NT2/D1 (cell line): ENCODE measurements around the gene IZUMO1.

Experiments used
- DNase-seq: peaks from one replicate; pipeline ENCODE4 v3.0.0-alpha.2; 2011; ENCODE audit warnings: low read depth, low spot score
- H3K27me3 ChIP-seq: 2 replicates; pipeline ENCODE4 v1.6.0; 2011; ENCODE audit warnings: mild to moderate bottlenecking; ENCODE audit not compliant: insufficient read length, insufficient read depth
- H3K36me3 ChIP-seq: 2 replicates; pipeline ENCODE4 v1.6.1; 2011; ENCODE audit warnings: mild to moderate bottlenecking, low read length, mixed read lengths; ENCODE audit not compliant: insufficient read depth, insufficient read length
- H3K4me1 ChIP-seq: 2 replicates; pipeline ENCODE4 v1.5.1; 2011; ENCODE audit not compliant: insufficient read depth, insufficient read length
- H3K4me3 ChIP-seq: 2 replicates; pipeline ENCODE4 v1.5.1; 2011; ENCODE audit warnings: low read depth; ENCODE audit not compliant: insufficient read length
- H3K9ac ChIP-seq: 2 replicates; pipeline ENCODE4 v1.6.0; 2011; ENCODE audit warnings: low read depth; ENCODE audit not compliant: insufficient read length
- H3K9me3 ChIP-seq: 2 replicates; pipeline ENCODE4 v1.5.1; 2011; ENCODE audit warnings: mild to moderate bottlenecking, low read length; ENCODE audit not compliant: insufficient read depth
- SUZ12 ChIP-seq: IDR thresholded peaks from 2 replicates; pipeline ENCODE4 v1.6.1; 2011; ENCODE audit not compliant: insufficient read length, insufficient read depth; ENCODE audit errors: extremely low read depth
- YY1 ChIP-seq: IDR thresholded peaks from 2 replicates; pipeline ENCODE4 v1.6.1; 2011; ENCODE audit not compliant: insufficient read length, insufficient read depth
- ZNF274 ChIP-seq: IDR thresholded peaks from 2 replicates; pipeline ENCODE4 v1.6.1; 2011; ENCODE audit warnings: mild to moderate bottlenecking, low read depth, low read length

Gene IZUMO1

DNA sequence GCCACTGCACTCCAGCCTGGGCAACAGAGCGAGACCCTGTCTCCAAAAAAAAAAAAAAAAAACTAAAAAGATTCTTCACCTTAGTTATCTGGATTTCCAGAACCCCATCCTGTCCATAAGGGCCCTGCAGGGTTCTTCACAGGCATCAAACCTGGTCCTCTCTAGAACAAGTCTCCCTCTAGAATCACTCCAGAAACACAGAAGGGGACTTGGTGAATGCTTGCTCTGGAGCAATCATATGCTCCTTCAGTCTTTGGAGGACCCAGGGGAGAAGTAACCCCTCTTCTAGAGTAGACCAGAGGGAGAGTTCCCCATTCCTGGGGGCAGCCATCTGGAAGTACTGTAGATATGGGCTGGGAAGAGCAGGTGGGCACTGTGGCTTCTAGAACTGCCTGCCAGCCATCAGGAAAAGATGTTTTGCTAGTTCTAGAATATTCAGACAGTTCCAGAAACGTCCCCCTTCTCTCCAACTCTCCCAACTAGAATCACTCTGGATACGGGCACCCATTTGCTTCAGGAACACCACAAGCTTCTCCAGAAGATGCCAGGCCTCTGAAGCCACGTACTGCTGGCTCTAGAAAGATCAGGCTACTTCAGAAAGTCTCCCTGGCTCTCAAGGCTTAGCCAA, 3.0 kb upstream of the IZUMO1 start:
- DNase-seq, result no peak
- Histone ChIP-seq H3K4me3 (no peak overlapping the region), H3K9ac (no peak overlapping the region), H3K36me3 (peaks cover 8% of the 10 kb centered on the region), H3K27me3 (no peaks in the 10 kb centered on the region), H3K4me1 (peaks cover 3% of the 10 kb centered on the region), H3K9me3 (no peaks in the 10 kb centered on the region)
- TF ChIP-seq SUZ12 (no peak), YY1 (no peak)

DNA sequence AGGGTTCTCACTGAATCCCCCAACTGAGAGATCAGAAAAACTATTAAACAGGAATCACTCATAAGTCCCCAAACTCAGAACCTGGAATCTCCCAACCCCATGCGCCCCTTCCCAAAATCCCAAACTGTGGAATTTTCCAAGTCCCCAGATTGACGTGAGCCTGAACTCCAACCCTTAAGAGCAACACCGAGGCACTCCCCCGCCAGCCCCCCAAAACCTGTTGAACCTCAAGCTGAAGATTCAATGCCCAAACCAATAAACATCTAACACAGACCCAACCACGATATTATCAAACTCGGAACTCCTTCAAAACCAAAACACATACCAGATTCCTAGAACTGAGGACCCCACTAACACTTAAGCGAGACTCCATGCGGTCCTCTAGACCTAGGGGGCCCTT, 599 bp downstream of the IZUMO1 start:
- peak overlapping the region; percentile 32 for H3K9ac ChIP-seq
- H3K4me3 ChIP-seq, result no peak overlapping the region

DNA sequence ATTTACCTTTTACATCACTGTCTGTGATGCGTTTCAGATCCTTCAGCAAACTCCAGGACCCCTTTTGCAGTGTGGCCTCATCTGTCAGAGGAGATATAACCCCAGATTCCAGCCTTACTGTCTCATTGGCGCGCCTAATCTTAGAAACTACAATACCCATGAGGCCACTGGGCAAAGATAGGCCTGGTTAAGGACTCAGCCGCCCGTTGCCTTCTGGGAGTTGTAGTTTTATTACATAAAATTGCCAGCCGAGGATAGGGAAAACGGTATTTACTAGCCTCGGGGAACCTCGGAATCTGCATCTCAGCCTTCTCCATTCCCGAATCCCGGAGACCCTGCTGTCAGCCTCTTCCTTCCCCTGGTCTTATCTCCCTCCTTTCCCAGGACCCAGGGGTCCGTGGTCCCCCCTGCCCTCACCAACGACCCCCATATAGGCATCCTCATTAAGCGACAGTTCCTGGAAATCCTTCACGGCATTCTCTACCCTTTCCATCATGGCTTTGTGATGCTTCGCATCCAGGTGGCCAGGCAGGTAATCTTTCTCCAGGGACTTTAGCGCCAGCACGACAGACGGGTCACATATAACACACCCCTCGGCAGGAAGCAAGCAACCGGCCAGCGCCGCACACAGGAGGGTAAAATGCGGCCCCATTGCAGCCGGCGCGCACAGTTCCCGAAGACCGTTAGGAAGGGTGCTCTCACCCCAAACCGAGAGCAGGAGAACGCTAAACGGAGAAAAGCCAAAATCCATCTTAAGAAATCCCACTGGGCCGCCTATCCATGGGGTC, 1.3 kb downstream of the IZUMO1 start:
- TF ChIP-seq SUZ12 (no peak), ZNF274 (no peak)
- Histone ChIP-seq H3K27me3 (peaks cover 1% of the 10 kb centered on the region), H3K9me3 (no peaks in the 10 kb centered on the region), H3K4me3 (no peak overlapping the region), H3K36me3 (peaks cover 5% of the 10 kb centered on the region), H3K9ac (no peak overlapping the region), H3K4me1 (peaks cover 9% of the 10 kb centered on the region)
- DNase-seq, result no peak

More for the DNA sequence above, 599 bp downstream of the IZUMO1 start:
- no peak for DNase-seq
- peaks cover 8% of the 10 kb centered on the region for H3K36me3 ChIP-seq
- H3K9me3 ChIP-seq, result no peaks in the 10 kb centered on the region
- TF ChIP-seq ZNF274 (no peak), YY1 (no peak), SUZ12 (no peak)
- no peaks in the 10 kb centered on the region for H3K27me3 ChIP-seq
- H3K4me1 ChIP-seq, result peaks cover 8% of the 10 kb centered on the region

DNA sequence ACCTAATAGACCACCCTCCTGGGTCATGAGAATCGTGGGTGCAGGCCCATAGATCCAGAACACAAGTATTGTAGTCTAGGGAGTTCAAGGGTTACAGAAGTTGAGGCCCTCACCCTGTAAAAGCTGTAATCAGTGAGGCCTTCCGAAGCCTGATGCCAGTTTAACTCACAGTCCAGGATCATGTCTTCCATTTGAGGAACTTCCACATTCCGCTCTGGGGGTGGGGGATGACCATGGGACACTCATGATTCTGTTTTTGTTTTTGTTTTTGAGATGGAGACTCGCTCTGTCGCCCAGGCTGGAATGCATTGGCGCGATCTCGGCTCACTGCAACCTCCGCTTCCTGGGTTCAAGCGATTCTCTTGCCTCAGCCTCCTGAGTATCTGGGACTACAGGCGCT, 4.6 kb downstream of the IZUMO1 start:
- H3K9ac ChIP-seq, result no peak overlapping the region
- no peaks in the 10 kb centered on the region for H3K9me3 ChIP-seq
- peaks cover 16% of the 10 kb centered on the region for H3K27me3 ChIP-seq
- no peak overlapping the region for H3K4me3 ChIP-seq
- no peak for TF ChIP-seq YY1
- no peak for TF ChIP-seq SUZ12
- TF ChIP-seq ZNF274, result no peak
- peaks cover 11% of the 10 kb centered on the region for H3K4me1 ChIP-seq
- DNase-seq, result no peak
- no peaks in the 10 kb centered on the region for H3K36me3 ChIP-seq

DNA sequence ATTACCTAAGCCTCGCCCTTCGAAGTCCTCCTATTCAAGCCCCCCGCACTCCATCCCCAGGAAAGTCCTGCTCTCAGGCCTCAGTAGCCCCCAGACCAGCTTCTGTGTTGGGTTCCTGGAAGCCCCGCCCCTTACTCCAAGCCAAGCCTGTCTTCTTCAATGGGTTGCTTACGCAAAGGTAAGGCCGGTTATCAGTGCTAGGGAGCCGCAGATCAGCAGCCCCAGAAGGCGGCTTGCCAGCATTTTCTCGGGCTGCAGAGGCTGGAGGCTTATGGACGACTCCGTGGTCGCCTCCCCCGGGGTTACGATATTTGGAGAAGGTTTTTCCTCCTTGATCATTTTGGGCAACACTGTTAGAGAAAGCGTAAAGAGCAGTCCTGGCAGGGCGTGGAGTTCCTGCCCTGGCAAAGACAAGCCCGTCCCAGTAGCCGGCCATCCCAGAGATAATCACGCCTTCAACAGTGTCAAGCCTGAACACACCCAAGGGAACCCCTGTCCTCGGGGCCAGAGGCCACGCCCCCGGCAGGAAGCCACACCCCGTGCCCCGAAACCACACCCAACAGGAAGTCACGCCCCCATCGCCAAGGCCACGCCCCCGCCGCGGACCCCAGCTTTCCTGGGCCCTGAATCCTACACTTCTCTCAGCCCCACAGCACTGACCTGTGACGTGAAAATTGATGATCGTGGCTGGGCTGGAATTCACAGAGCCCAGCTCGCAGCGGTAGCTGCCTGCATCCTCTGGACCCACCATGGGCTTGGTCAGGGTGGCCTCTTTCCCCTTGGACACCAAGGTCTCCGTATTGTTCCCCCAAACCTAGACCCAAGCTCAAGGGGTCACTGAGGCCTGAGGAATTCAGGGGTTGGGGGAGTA, 5.3 kb downstream of the IZUMO1 start:
- peak overlapping the region; percentile 32 for H3K9ac ChIP-seq
- peaks cover 11% of the 10 kb centered on the region for H3K4me1 ChIP-seq
- no peaks in the 10 kb centered on the region for H3K36me3 ChIP-seq
- no peaks in the 10 kb centered on the region for H3K9me3 ChIP-seq
- TF ChIP-seq YY1 (no peak), ZNF274 (no peak), SUZ12 (no peak)
- H3K27me3 ChIP-seq, result peaks cover 16% of the 10 kb centered on the region
- no peak overlapping the region for H3K4me3 ChIP-seq
- DNase-seq, result no peak

DNA sequence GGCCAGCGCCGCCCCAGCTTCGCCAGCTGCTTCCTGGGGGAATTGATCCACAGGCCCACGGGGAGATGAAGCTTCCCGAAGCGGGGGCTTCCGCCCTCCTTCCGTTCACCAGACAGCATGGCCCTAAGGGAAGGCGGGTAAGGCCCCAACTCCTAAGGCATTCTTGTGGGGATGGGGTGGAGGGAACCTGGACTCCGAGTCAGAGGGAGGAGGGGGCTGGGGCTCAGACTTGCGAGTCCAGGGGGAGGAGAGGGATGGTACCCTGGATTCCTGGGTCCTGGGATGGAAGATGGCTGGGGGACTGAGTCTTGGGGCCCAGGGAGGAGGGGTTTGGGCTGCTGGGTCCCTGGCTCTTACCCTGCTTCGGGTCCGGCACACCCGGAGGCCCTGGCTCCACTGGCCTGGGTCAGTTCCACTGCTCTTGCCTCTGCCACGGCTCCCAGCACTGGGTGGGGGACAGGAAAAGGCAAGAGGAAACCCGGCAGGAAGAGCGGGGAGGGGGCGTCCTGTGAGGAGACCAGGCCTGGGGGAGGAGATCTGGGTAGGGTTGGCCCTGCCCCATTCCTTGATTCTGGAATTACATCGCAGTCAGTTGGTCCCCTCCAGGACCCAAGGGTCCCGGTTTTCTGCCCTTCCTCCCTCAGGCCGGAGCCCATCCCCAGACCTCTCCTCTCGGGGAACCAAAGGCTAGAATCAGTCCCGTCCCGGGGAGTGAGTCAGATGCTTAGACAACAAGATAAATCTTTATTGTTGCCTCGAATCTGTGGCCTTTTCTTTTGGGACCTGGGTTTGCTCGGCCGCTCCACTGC, 6.3 kb downstream of the IZUMO1 start, which contains the start of gene RASIP1:
Gene RASIP1, minus strand, starts transcription at position 447 of the 809 bp plus-strand sequence. Its CDS starts 328 bp downstream, at position 119.
- Histone ChIP-seq H3K4me3 (peak within 1 kb of the TSS; percentile 46), H3K9ac (peak within 1 kb of the TSS; percentile 77), H3K9me3 (no peaks in the 10 kb centered on the region), H3K36me3 (no peaks in the 10 kb centered on the region), H3K4me1 (peaks cover 11% of the 10 kb centered on the region), H3K27me3 (peaks cover 16% of the 10 kb centered on the region)
- TF ChIP-seq YY1 (no peak), ZNF274 (no peak), SUZ12 (no peak)
- DNase-seq, result no peak
